ENCODE results near the gene SPRYD7. TPM values are rescaled to one million over a fixed set of nuclear protein-coding genes. Genes with fewer than 3 reads are reported as not detected.

The SPRYD7 gene
- total RNA-seq, 1 donor from 2014 or later = 10.3 TPM

DNA sequence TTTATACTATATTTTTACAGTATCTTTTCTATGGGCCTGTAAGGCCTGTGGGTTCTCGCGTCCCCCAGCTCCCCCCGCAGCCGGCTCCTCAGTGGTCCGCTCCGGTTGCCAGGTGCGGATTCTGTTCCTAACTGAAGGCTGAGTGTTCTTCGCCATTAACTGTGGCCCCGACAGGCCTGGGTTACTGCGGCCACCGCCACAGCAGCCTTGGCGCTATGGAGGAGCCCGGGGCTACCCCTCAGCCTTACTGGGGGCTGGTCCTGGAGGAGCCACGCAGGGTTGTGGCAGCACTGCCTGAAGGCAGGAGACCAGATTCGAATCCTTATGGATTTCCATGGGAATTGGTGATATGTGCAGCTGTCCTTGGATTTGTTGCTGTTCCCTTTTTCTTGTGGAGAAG lies 45.8 kb downstream of the SPRYD7 start:
- Histone ChIP-seq H3K27me3 (ENCODE audit: insufficient read depth, low read length) (no peaks in the 10 kb centered on the region), H2AFZ (ENCODE audit: low read depth, low read length) (no peak overlapping the region), H3K9me3 (ENCODE audit: insufficient read depth, low read depth, low read length) (no peaks in the 10 kb centered on the region), H3K27ac (ENCODE audit: low read depth, low read length) (no peak overlapping the region), H3K36me3 (ENCODE audit: insufficient read depth, low read length) (no peaks in the 10 kb centered on the region), H3K4me3 (ENCODE audit: insufficient read depth, low read depth, low read length) (no peak overlapping the region), H3K4me2 (ENCODE audit: low read length) (no peak overlapping the region), H3K79me2 (ENCODE audit: insufficient read depth, low read length) (no peaks in the 10 kb centered on the region), H3K4me1 (ENCODE audit: insufficient read depth, low read length) (no peaks in the 10 kb centered on the region), H3K9ac (ENCODE audit: low read length) (no peak overlapping the region), H4K20me1 (ENCODE audit: insufficient read depth, low read length) (no peaks in the 10 kb centered on the region)
- Mint-ChIP-seq H3K4me3 (ENCODE audit: unreplicated experiment) (no peak overlapping the region), H3K27me3 (ENCODE audit: low read depth, unreplicated experiment) (no peaks in the 10 kb centered on the region), H3K27ac (ENCODE audit: unreplicated experiment) (no peak overlapping the region), H3K36me3 (ENCODE audit: low read depth, unreplicated experiment) (no peaks in the 10 kb centered on the region), H3K9me3 (ENCODE audit: unreplicated experiment) (peaks cover 5% of the 10 kb centered on the region), H3K4me1 (ENCODE audit: low read depth, unreplicated experiment) (no peaks in the 10 kb centered on the region)
- TF ChIP-seq, protein P1, sequence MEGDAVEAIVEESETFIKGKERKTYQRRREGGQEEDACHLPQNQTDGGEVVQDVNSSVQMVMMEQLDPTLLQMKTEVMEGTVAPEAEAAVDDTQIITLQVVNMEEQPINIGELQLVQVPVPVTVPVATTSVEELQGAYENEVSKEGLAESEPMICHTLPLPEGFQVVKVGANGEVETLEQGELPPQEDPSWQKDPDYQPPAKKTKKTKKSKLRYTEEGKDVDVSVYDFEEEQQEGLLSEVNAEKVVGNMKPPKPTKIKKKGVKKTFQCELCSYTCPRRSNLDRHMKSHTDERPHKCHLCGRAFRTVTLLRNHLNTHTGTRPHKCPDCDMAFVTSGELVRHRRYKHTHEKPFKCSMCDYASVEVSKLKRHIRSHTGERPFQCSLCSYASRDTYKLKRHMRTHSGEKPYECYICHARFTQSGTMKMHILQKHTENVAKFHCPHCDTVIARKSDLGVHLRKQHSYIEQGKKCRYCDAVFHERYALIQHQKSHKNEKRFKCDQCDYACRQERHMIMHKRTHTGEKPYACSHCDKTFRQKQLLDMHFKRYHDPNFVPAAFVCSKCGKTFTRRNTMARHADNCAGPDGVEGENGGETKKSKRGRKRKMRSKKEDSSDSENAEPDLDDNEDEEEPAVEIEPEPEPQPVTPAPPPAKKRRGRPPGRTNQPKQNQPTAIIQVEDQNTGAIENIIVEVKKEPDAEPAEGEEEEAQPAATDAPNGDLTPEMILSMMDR (IDR thresholded peaks at IDR 0.05; ENCODE audit: insufficient read depth, low read depth, low read length) = no peak
- TF ChIP-seq EZH2 (IDR thresholded peaks at IDR 0.05; ENCODE audit: insufficient read depth, low read length) = no peak
- no peak for FAIRE-seq
- no peak for DNase-seq (ENCODE audit: low read depth)

DNA sequence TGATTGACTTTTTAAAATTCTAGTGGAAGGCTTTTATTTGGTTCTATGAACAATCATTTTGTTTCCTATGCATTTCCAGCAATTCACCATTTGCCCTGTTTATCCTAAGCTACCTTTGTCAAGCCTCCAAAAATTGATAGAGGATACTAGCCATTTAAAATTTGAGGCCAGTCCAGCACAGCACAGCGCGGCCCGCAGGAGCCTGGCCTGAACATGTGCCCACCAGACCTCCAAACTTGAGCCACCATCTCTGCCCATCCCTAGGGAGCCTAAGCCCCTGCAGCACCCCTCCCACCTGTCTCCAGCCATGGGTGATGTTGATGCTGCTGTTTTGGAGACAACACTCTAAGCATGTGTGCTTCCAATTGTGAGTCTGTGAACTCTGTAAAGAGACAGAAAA lies 57.5 kb downstream of the SPRYD7 start:
- Histone ChIP-seq H3K36me3 (ENCODE audit: insufficient read depth, low read length) (no peaks in the 10 kb centered on the region), H3K4me2 (ENCODE audit: low read length) (no peak overlapping the region), H3K4me1 (ENCODE audit: insufficient read depth, low read length) (no peaks in the 10 kb centered on the region), H3K4me3 (ENCODE audit: insufficient read depth, low read depth, low read length) (no peak overlapping the region), H4K20me1 (ENCODE audit: insufficient read depth, low read length) (no peaks in the 10 kb centered on the region), H3K9ac (ENCODE audit: low read length) (no peak overlapping the region), H3K79me2 (ENCODE audit: insufficient read depth, low read length) (no peaks in the 10 kb centered on the region), H3K27me3 (ENCODE audit: insufficient read depth, low read length) (no peaks in the 10 kb centered on the region), H3K9me3 (ENCODE audit: insufficient read depth, low read depth, low read length) (peaks cover 25% of the 10 kb centered on the region), H3K27ac (ENCODE audit: low read depth, low read length) (no peak overlapping the region), H2AFZ (ENCODE audit: low read depth, low read length) (no peak overlapping the region)
- H3K9me3 Mint-ChIP-seq (ENCODE audit: unreplicated experiment) = peaks cover 43% of the 10 kb centered on the region
- DNase-seq (ENCODE audit: low read depth) (no peak), FAIRE-seq (no peak)
- peaks cover 12% of the 10 kb centered on the region for H3K27me3 Mint-ChIP-seq (ENCODE audit: low read depth, unreplicated experiment)
- H3K36me3 Mint-ChIP-seq (ENCODE audit: low read depth, unreplicated experiment) = no peaks in the 10 kb centered on the region
- H3K4me1 Mint-ChIP-seq (ENCODE audit: low read depth, unreplicated experiment) = no peaks in the 10 kb centered on the region
- H3K27ac Mint-ChIP-seq (ENCODE audit: unreplicated experiment) = no peak overlapping the region
- TF ChIP-seq, protein P1 (IDR thresholded peaks at IDR 0.05; ENCODE audit: insufficient read depth, low read depth, low read length) = no peak
- TF ChIP-seq EZH2 (IDR thresholded peaks at IDR 0.05; ENCODE audit: insufficient read depth, low read length) = no peak
- no peak overlapping the region for H3K4me3 Mint-ChIP-seq (ENCODE audit: unreplicated experiment)

DNA sequence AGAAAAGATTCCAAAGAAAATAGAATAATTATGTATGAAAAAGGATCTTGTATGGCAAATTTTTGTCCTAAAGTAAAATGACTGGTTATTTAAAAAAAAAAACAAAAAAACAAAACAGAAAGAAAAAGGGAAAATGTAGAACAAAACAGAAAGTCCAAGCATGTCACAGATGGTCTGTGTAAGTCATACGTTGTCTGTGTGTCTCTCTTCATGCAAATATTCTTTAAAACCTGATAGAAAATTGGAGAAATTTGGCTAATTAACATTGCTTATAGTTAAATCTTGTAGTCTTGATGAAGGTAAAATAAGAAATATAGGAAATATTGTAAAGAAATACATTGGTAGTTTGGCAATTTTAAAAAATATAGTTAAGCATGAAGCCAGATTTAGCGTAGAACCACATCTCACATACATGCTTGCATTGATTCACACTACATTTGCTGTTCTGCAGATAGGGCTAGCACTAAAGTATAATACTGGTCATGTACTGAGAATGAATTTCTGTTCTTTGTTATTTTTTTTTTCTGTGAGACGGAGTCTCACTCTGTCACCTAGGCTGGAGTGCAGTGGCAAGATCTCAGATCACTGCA lies 58.4 kb downstream of the SPRYD7 start:
- H4K20me1 ChIP-seq (ENCODE audit: insufficient read depth, low read length) = no peaks in the 10 kb centered on the region
- no peaks in the 10 kb centered on the region for H3K27me3 ChIP-seq (ENCODE audit: insufficient read depth, low read length)
- Mint-ChIP-seq H3K27me3 (ENCODE audit: low read depth, unreplicated experiment) (peaks cover 3% of the 10 kb centered on the region), H3K27ac (ENCODE audit: unreplicated experiment) (no peak overlapping the region), H3K36me3 (ENCODE audit: low read depth, unreplicated experiment) (no peaks in the 10 kb centered on the region), H3K9me3 (ENCODE audit: unreplicated experiment) (peaks cover 35% of the 10 kb centered on the region), H3K4me1 (ENCODE audit: low read depth, unreplicated experiment) (no peaks in the 10 kb centered on the region), H3K4me3 (ENCODE audit: unreplicated experiment) (no peak overlapping the region)
- no peak overlapping the region for H2AFZ ChIP-seq (ENCODE audit: low read depth, low read length)
- H3K4me3 ChIP-seq (ENCODE audit: insufficient read depth, low read depth, low read length) = no peak overlapping the region
- no peak overlapping the region for H3K4me2 ChIP-seq (ENCODE audit: low read length)
- no peak for FAIRE-seq
- TF ChIP-seq EZH2 (IDR thresholded peaks at IDR 0.05; ENCODE audit: insufficient read depth, low read length) = no peak
- TF ChIP-seq, protein P1 (IDR thresholded peaks at IDR 0.05; ENCODE audit: insufficient read depth, low read depth, low read length) = no peak
- DNase-seq (ENCODE audit: low read depth) = no peak
- no peak overlapping the region for H3K27ac ChIP-seq (ENCODE audit: low read depth, low read length)
- no peak overlapping the region for H3K9ac ChIP-seq (ENCODE audit: low read length)
- H3K4me1 ChIP-seq (ENCODE audit: insufficient read depth, low read length) = no peaks in the 10 kb centered on the region
- no peaks in the 10 kb centered on the region for H3K79me2 ChIP-seq (ENCODE audit: insufficient read depth, low read length)
- H3K36me3 ChIP-seq (ENCODE audit: insufficient read depth, low read length) = no peaks in the 10 kb centered on the region
- H3K9me3 ChIP-seq (ENCODE audit: insufficient read depth, low read depth, low read length) = peaks cover 25% of the 10 kb centered on the region

All from astrocyte (in vitro differentiated cells and primary cell).